Sciatic nerve (tissue), 2 donors: ENCODE measurements around the gene PLCL2. TPM values are rescaled to one million over a fixed set of nuclear protein-coding genes. Genes with fewer than 3 reads are reported as not detected.

Source experiments
- ATAC-seq: fragments of 200-7000 bp; cut with Tn5 transposase; one replicate; pipeline ENCODE4 v1.9.1; 2020; ENCODE audit warnings: mild to moderate bottlenecking, moderate library complexity
- DNase-seq: peaks from one replicate; pipeline ENCODE4 v3.0.0-alpha.2; 2020; ENCODE audit warnings: low spot score
- intact Hi-C: fragments of 100-400 bp; cut with DNase I; formaldehyde crosslinking; loops from one replicate; pipeline ENCODE4 v1.14.2; 2022
- total RNA-seq: library from RNA; stranded (reverse); fragmentation: NEBNext Ultra II Directional; extraction: Animal tissue kit (Norgen Biotek cat#: 25700); gene quantifications from one replicate; pipeline ENCODE4 v1.2.1, GENCODE V29; 2021
- donor health status: DM: no; HTN: no; CAD: no.
- donor health status: DM: no; HTN: no; CAD: no.

Gene PLCL2
- total RNA-seq, 1 donor from 2014 or later: 33.5 TPM

DNA sequence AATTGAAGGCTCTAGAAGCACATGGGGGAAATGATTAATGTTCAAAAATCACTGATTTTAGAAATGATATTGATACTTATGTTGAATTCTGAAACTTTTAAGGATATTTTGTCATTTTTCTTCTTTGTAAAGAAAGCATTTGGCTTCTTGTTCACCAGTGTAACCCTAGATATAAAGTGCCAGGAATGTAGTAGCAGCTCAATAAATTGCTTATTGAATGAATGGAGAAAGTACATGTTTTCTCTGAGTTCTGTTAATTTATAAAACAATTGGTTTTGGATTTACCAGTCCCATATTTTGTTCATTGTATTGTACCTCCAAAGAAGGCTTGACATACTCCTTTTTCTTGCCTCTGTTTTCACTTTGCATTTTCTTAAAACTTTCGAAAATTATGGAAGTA lies 2.4 kb downstream of the PLCL2 start:
- intact Hi-C loops: no loop called here
- DNase-seq (no peak), ATAC-seq (no peak)

DNA sequence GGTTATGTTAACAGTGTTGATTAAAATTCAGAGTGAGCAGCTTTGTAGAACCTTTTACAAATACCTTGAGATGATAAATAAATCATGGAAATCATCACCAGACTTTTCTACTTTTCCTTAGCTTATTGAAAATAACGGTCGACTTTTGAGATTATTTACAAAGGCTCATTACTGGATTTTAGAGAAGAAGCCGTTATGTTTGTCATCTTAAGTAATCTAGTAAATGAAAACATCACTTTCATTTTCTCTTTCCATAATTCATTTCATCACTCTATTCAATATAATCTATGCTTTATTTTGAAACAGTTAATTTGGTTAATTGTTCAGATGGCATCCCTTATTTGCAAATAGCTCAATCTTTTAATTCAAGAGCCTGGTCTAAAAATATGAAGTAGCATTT lies 3.6 kb downstream of the PLCL2 start:
- intact Hi-C loops: no loop called here
- DNase-seq: no peak
- no peak for ATAC-seq

DNA sequence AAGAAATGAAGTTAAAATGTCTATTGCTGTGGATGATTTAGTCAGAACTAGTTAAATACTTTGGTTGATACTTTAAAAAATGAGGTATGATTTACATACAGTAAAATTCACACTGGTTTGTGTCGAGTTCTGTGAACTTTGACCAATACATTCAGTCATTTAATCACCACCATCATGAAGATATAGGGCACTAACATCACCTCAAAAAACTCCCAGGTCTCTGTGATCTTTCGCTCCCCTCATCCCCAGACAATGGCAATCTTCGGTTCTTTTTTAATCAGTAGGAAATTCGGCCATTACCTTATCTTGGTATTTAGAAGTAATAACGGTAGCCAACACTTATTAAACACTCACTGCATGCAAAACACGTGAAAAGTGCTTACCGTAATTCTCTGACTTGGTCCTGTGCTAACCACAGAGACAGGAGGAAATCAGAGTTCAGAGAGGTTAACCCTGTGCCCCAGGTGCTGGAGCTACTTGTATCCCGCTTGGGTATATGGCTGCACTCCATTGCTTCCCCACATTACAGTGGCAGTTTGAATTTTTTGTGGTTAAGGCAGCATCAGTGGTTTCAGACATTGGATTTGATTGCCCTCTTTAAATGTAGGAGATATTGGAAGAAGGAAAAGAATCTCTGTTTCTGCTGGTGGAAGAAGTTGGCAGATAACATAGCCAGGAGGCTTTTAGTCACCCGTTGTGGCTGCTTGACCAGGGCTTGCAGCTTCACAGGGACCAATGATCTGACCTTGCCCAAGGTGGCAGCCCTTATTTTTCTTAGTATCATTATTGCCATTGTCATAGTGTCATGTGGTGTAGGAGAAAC lies 4.2 kb downstream of the PLCL2 start:
- DNase-seq: no peak
- intact Hi-C loops: no loop called here
- no peak for ATAC-seq

DNA sequence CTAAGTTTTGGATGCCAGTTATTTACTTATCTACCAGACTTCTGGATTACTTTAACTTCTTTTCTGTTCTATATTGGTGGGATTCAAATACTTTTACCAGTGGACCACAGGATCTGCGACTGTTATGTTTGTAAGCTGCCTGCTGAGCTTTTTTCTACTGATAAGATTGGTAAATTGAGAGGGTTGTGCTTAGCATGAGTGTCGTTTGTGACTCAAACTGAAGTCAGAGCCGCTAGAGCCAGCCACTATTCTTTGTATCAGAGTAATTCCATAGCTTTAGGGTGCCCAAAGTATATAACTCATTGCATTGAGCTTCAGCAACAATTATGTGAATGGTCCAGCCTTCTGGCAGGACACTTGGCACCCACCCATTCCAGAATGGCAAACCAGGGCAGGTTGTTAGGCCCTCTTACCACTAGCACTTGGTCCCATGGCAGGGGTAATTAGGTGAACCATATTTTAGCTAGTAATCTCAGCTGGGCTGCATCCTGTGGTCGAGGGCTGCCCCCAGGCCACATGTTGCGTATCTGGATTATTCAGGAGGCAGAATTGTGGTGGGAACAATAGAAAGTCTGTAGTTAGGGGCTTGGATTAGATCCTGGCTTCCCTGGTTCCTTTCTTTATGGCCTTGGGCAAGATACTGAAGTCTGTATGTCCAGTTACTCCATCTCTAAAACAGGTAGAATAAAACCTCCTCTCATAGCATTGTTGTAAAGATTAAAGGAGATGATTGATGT lies 6.0 kb downstream of the PLCL2 start:
- no peak for DNase-seq
- ATAC-seq: no peak
- intact Hi-C loops: no loop called here

DNA sequence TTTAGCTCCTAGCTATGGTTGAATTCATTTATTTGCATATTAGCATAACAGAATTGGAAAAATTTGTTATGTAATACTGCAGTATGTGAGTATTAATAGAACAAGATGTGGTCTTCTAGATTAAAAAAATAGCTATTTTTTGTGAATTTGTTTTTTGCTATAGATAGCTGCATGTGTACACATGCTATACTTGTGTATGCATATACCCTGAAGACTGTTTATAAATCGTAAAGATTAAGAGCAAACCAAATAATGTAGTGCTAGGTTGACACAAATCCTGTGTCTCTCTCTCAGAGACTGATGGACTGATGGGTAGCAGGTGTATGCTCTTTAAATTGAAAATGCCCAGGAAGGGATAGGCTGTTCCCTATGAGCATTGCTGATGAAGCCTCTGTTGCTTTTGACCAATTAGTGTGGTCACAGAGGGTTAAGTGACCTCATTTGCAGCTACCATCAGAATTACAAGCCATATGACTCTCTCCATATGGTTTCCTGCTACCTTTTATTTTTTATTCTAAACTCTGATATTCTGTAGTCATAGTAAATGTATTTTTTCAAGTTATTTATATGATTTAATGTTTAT lies 9.0 kb downstream of the PLCL2 start:
- no peak for ATAC-seq
- DNase-seq: no peak
- intact Hi-C loops: no loop called here

DNA sequence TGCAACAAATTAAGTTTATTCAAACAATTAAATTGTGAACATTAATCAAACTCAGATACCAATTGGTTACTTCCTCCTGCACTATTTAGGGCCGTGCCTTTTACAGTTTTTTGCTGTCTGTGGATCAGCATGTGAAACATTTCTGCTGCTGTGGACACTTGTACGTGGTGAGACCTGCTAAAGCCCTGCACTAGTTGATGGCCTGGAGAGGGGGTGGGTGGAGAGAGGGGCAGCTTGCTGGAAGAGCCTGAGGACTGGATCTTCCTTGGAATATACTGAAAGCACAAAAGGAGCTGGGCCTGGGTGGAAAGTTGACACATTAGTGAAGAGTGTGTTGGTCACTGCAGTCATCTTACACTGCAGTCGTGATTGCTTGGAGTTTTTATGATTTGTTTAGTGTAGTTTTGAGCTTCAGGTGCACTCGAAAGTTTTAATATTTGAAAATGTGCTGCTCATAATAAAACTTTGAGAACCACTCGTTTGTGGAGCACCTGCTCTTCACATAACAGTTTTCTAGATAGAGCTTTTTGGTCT lies 11.4 kb downstream of the PLCL2 start:
- intact Hi-C loops: no loop called here
- DNase-seq: no peak
- no peak for ATAC-seq

DNA sequence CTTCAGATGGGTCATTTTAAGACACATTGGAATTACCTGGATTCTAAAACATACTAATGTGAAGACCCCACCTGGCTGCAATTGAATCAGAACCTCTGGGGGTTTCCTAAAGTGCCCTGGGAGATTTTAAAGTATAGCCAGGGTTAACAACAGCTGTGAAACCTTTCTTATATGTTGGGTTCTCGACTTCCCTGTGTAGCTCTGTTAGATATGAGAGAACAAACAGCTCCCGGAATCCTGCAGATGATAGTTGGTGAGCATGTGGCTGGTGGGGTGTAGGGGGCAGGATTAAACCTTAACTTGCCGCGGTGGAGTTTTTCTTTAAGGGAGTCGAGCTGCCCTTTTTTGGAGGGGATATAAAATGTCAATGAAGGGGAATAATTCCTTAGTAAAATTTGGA lies 12.1 kb downstream of the PLCL2 start:
- intact Hi-C loops: no loop called here
- ATAC-seq: no peak
- no peak for DNase-seq

DNA sequence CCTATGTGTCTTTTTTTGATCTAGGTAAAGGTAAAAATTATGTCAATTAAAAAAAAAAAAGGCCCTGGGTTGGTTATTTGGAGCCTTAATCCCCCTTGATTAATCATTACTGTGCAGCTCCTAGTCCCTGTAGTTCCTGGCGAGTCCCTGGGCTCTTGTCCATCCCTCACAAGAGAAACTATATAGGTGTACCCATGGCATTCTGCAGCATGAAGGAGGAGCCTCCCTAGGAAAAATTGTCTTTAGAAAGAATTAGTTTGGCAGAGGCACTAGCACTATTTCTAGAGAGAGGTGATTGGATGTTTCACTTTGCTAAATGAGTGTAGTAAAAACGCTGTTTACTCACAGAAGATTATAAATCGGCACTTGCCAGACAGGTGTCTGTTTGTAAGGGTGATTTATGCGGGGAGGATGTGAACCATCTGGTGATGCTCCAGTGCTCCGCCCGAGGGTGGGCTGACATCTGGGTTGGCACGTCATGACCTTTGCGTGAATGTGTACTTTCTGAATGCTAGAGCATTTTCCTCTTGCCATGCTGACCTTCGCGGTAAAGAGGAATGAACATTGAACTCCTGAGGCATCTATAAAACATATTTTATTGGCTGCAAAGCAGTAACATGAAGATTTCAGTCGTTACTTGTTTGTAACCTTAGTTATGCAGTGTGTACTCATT lies 12.6 kb downstream of the PLCL2 start:
- DNase-seq (no peak), ATAC-seq (peak; percentile 59)
- intact Hi-C loops: no loop called here

DNA sequence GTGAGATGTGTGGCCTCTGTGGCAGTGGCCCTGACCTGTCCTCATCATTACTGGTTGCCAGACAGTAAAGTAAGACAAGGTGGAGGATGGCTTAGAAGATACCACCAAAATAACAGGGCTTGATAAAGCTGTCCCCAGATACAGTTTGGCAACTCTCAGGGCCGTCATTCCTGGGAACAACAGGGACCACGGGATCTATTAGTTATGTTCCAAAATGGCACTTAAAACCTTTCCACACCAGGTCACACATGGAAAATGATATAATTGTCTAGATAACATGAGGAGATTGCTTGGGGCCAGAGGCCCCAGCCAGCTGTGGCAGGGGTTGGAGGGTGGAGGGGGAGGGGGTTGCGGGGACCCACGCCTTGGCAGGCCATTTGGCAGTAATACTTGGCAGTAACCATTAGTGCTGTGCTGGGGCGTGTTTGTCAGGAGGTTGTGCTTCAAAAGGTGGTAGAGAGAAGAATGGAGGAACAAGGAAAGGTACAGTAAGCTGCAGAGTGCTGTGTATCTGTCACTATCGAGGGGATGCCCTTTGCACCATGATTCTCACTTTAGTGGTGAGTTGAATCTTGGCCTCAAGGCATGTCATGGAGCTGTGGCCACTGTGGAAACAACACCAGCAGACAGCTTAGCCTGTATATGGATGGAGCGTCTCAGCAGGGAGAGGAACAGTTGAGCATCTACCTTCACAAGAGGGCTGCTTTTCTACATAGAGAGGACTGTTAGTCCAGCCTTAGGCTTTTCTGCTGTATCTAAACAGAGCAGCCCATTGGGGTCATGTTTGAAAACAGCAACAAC lies 14.0 kb downstream of the PLCL2 start:
- intact Hi-C loops: no loop called here
- ATAC-seq: no peak
- DNase-seq: no peak

DNA sequence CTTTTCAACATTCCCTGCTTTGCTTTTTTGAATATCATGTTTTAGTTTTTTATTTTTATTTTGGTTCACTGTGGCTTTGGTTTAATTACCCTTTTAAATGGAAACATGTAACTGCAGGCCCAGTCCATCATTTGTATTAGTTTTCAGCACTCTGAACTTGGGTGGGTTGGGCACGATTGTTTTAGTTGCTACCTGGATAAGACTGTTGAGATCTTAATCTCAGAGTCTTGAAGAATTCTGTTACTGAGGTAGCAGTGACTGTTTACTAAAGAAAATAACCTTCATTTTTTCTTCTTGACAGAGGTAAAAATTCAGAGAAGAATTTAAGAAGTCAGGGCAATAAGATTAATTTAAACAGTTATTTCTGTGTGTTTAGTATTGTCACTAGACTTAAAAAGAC lies 15.2 kb downstream of the PLCL2 start:
- DNase-seq (no peak), ATAC-seq (no peak)
- intact Hi-C loops: no loop called here

DNA sequence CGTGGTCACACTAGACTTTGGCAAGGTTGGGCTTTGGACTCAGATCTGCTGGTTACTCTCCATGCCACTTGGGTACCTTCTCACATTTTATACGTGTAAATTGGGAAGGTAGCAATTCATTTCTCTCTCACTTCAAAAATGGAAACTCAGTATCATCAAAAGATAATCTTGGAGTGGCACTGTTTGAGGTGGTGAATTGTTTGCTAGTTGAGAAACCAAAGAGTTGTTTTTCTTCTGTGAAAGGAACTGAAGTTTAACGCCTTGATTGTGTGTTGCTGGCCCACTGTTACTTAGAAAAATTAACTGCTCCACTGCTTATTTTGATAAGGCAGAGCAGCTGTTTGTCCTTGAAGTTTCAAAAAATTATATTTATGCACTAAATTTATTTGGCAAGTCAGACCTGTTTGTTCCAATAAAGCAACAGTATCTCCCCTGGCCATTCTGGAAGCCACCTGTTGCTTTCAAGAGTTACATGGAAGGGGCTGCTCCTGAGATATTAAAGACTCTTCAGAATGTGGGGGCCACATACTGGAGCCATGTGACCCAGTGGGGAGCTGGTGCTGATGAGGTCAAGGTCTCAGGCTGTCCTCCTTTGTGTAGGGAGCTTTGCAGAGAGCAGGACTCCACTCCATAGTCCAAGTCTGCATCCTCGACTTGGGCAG lies 16.2 kb downstream of the PLCL2 start:
- intact Hi-C loops: no loop called here
- ATAC-seq (no peak), DNase-seq (no peak)

DNA sequence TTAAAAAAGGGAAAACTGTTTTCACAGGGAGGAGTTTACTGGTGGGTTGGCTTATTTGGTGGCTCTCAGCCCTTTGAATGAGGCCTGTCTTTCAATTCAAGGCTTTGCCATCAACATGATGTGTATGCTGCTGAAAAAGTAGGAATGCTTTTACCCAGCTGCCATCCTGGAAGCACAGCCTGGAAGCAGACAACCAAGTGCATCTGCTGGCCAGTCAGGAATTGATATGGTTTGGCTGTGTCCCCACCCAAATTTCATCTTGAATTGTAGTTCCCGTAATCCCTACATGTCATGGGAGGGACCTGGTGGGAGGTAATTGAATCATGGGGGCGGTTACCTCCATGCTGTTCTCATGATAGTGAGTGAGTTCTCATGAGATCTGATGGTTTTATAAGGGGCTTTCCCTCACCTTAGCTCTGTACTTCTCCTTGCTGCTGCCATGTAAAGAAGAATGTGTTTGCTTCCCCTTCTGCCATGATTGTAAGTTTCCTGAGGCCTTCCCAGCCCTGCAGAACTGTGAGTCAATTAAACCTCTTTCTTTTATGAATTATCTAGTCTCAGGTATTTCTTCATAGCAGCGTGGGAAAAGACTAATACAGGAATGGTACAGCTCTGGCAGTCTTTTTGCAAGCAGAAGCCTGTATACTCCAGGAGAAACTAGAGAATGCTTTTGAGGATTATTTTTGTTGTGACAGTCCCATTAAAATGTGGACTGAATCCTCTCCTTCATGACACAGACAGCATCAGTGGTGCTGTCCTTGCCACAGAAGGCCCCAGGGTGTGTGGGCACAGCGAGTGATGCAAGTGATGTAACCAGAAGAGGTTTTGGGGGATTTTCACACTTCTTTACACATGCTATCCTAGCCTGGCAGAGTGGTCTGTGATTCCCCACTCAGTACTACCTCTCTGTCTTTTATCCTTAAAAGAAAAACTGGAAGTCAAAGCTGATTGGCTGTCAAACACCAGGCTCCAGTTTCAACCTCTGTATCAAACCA lies 20.0 kb downstream of the PLCL2 start:
- no peak for ATAC-seq
- intact Hi-C loops: no loop called here
- no peak for DNase-seq

DNA sequence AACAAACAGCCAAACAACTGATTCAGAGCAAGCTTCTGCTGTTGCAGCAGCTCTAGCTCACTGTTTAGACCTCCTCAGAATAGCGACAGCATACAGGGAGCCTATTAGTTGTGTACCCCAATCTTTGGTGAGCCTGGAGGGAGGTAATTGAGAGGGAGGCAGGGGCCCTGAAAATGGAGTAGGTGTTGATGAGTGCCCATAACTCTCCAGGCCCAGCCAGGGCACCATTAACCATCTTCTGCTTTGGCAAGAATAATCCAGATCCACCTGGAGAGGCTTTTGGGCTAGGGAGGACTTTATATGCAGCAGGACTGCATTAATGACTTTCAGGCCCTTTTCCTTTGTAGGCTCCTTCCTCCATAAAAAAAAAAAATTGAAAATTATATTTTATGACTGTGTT lies 20.9 kb downstream of the PLCL2 start:
- ATAC-seq (no peak), DNase-seq (no peak)
- intact Hi-C loops: no loop called here

DNA sequence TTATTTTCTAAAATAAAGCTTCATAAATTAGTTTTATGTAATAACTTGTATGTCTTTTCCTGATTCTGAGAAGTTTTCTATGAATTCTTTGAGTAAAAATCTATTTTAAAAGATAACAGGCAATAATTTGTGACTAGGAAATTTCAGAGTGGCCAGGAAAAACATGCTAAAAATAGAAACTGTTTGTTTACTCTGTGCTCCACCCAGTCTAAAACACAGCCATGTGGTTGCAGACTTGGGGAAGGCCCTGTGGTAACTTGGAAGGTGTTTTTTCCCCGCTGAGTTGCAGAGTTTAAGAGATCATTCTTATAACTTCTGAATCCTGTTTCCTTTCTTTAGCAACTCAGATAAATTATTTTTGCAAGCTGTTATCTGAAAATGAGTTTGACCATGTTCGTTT lies 21.9 kb downstream of the PLCL2 start:
- intact Hi-C loops: no loop called here
- ATAC-seq: peak; percentile 88

DNA sequence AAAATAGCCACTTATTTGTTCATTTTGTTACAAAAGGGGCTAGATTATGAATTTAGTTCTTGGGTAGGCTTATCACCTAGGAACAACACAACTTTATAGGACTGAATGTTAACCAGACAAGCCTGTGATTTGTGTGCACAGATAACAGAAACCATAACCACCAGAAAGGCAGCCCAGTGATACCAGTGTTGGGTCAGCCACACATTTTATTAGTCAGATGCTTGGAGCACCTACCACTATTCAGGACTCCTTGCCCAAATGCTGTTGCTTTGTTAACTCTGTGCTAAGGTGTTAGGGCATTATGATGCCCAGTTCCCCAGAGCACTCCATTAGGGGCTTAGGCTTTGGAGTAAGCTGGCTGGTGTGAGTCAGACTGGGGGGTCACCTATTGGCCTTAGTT lies 22.5 kb downstream of the PLCL2 start:
- DNase-seq (no peak), ATAC-seq (peak; percentile 27)
- intact Hi-C loops: no loop called here

More for the DNA sequence above, 21.9 kb downstream of the PLCL2 start:
- DNase-seq: no peak

DNA sequence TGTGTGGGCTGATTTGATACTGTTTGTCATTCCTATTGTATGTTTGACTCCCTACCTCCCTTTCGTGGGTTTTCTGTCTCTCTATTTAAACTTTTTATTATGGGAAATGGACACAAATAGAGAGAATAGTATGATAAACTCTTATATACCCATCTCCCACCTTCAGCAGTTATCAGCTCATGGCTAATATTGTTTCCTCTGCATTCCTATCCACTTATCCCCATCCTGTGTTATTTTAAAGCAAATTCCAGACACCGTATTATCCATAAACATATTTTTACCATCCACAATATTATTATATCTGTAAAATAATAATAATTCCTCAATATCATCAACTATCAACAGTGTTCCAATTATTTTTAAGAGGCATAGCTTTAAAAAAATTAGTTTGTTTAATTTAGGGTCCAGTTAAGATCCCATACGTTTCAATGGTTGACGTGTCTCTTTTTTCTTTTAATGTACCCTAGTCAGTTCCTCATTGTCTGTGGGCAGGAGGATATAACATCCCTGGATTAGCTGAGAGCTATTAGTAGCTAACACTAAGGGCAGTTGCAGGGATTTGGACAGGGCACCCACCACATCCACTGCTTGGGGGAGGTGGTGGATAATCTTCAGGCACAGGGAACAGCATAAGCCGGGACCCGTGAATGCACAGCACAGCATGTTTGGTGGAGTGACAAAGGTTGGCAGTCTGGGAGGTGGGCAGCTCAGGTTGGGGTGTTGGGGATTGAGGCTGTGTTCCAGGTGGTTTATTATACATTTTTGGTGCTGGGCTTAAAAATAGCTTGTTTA lies 23.5 kb downstream of the PLCL2 start:
- DNase-seq: no peak
- intact Hi-C loops: no loop called here
- ATAC-seq: no peak
